Measurements from ENCODE around the gene MRPS31.

MRPS31 gene

GRCh38 chr13:40770934-40771618 lies at the start of gene MRPS31:
Gene MRPS31, minus strand, starts transcription at chr13:40771190. Its CDS starts 54 bp downstream, at chr13:40771136.
- DNase-seq = peak; percentile 94

GRCh38 chr13:40819797-40820315 lies 48.9 kb upstream of the MRPS31 start:
- no peak for DNase-seq

- DNase-seq = no peak
Measured at GRCh38 chr13:40818926-40819325, 47.9 kb upstream of the MRPS31 start.

GRCh38 chr13:40814803-40815202 lies 43.8 kb upstream of the MRPS31 start:
- no peak for DNase-seq

GRCh38 chr13:40813667-40814454 lies 42.9 kb upstream of the MRPS31 start:
- no peak for DNase-seq

GRCh38 chr13:40812724-40813445 lies 41.9 kb upstream of the MRPS31 start:
- DNase-seq = no peak

- DNase-seq = no peak
Measured at GRCh38 chr13:40812102-40812501, 41.1 kb upstream of the MRPS31 start.

- no peak for DNase-seq
Measured at GRCh38 chr13:40809471-40809870, 38.5 kb upstream of the MRPS31 start.

- no peak for DNase-seq
Measured at GRCh38 chr13:40806241-40806640, 35.3 kb upstream of the MRPS31 start.

GRCh38 chr13:40803316-40803715 lies 32.3 kb upstream of the MRPS31 start:
- no peak for DNase-seq

- no peak for DNase-seq
Measured at GRCh38 chr13:40801255-40802217, 30.5 kb upstream of the MRPS31 start.

GRCh38 chr13:40800559-40800958 lies 29.6 kb upstream of the MRPS31 start:
- no peak for DNase-seq

GRCh38 chr13:40799508-40799907 lies 28.5 kb upstream of the MRPS31 start:
- no peak for DNase-seq

GRCh38 chr13:40798380-40798779 lies 27.4 kb upstream of the MRPS31 start:
- no peak for DNase-seq

- DNase-seq = no peak
Measured at GRCh38 chr13:40796649-40797048, 25.7 kb upstream of the MRPS31 start.

- DNase-seq = no peak
Measured at GRCh38 chr13:40794414-40795368, 23.7 kb upstream of the MRPS31 start.

GRCh38 chr13:40793339-40793738 lies 22.3 kb upstream of the MRPS31 start:
- no peak for DNase-seq

GRCh38 chr13:40792284-40793051 lies 21.5 kb upstream of the MRPS31 start:
- DNase-seq = no peak

GRCh38 chr13:40790154-40790616 lies 19.2 kb upstream of the MRPS31 start:
- DNase-seq = no peak

All from NK-92 treated with Interleukin-12 subunit alpha and Interleukin-12 subunit beta, amount 100 ng/mL, for 24 hours (cell line).